Measurements from ENCODE around the gene CYTL1. TPM values are rescaled to one million over a fixed set of nuclear protein-coding genes. Genes with fewer than 3 reads are reported as not detected.

CYTL1 gene
- total RNA-seq, 1 donor from 2014 or later = 67.3 TPM

GRCh38 chr4:5052726-5053425 lies 33.6 kb upstream of the CYTL1 start:
- no peak for DNase-seq (ENCODE audit: low spot score)
- H3K27ac Mint-ChIP-seq (ENCODE audit: unreplicated experiment) = no peak overlapping the region
- peaks cover 24% of the 10 kb centered on the region for H3K4me1 Mint-ChIP-seq (ENCODE audit: low read depth)
- no peaks in the 10 kb centered on the region for H3K36me3 Mint-ChIP-seq (ENCODE audit: low read depth)
- no peaks in the 10 kb centered on the region for H3K27me3 Mint-ChIP-seq (ENCODE audit: low read depth)
- peak overlapping the region; percentile 80 for H3K4me3 Mint-ChIP-seq (ENCODE audit: unreplicated experiment)
- no peaks in the 10 kb centered on the region for H3K9me3 Mint-ChIP-seq (ENCODE audit: low read depth)
- TF ChIP-seq CTCF (IDR thresholded peaks at IDR 0.05) = no peak

GRCh38 chr4:5052204-5052702 lies 33.0 kb upstream of the CYTL1 start:
- Mint-ChIP-seq H3K27me3 (ENCODE audit: low read depth) (no peaks in the 10 kb centered on the region), H3K27ac (ENCODE audit: unreplicated experiment) (peak overlapping the region; percentile 73), H3K4me1 (ENCODE audit: low read depth) (peaks cover 24% of the 10 kb centered on the region), H3K36me3 (ENCODE audit: low read depth) (no peaks in the 10 kb centered on the region), H3K9me3 (ENCODE audit: low read depth) (no peaks in the 10 kb centered on the region), H3K4me3 (ENCODE audit: unreplicated experiment) (peak overlapping the region; percentile 80)
- no peak for TF ChIP-seq CTCF (IDR thresholded peaks at IDR 0.05)
- no peak for DNase-seq (ENCODE audit: low spot score)

- DNase-seq (ENCODE audit: low spot score) = peak; percentile 90
- H3K4me3 Mint-ChIP-seq (ENCODE audit: unreplicated experiment) = peak within 1 kb of the TSS; percentile 80
- no peaks in the 10 kb centered on the region for H3K36me3 Mint-ChIP-seq (ENCODE audit: low read depth)
- H3K27me3 Mint-ChIP-seq (ENCODE audit: low read depth) = no peaks in the 10 kb centered on the region
- no peak for TF ChIP-seq CTCF (IDR thresholded peaks at IDR 0.05)
- peaks cover under 1% of the 10 kb centered on the region for H3K9me3 Mint-ChIP-seq (ENCODE audit: low read depth)
- peaks cover 24% of the 10 kb centered on the region for H3K4me1 Mint-ChIP-seq (ENCODE audit: low read depth)
- H3K27ac Mint-ChIP-seq (ENCODE audit: unreplicated experiment) = peak within 1 kb of the TSS; percentile 82
These were observed 32.3 kb upstream of the CYTL1 start, which contains the start of gene STK32B for GRCh38 chr4:5051278-5052203. Gene STK32B, plus strand, starts transcription at chr4:5051480.

GRCh38 chr4:5050520-5051277 lies 31.4 kb upstream of the CYTL1 start:
- peak; percentile 94 for DNase-seq (ENCODE audit: low spot score)
- peak overlapping the region; percentile 82 for H3K27ac Mint-ChIP-seq (ENCODE audit: unreplicated experiment)
- peak overlapping the region; percentile 80 for H3K4me3 Mint-ChIP-seq (ENCODE audit: unreplicated experiment)
- peaks cover 24% of the 10 kb centered on the region for H3K4me1 Mint-ChIP-seq (ENCODE audit: low read depth)
- peak; percentile 89 for TF ChIP-seq CTCF (IDR thresholded peaks at IDR 0.05)
- H3K9me3 Mint-ChIP-seq (ENCODE audit: low read depth) = peaks cover 9% of the 10 kb centered on the region
- no peaks in the 10 kb centered on the region for H3K27me3 Mint-ChIP-seq (ENCODE audit: low read depth)
- no peaks in the 10 kb centered on the region for H3K36me3 Mint-ChIP-seq (ENCODE audit: low read depth)

All from chondrocyte (in vitro differentiated cells).